ENCODE measurements around the gene XIRP2.
"Not testable (repeated sequence)": the region's sequence is repeated elsewhere in the genome, so short reads cannot be mapped to it uniquely, and the experiment has no call there.

XIRP2 gene

DNA sequence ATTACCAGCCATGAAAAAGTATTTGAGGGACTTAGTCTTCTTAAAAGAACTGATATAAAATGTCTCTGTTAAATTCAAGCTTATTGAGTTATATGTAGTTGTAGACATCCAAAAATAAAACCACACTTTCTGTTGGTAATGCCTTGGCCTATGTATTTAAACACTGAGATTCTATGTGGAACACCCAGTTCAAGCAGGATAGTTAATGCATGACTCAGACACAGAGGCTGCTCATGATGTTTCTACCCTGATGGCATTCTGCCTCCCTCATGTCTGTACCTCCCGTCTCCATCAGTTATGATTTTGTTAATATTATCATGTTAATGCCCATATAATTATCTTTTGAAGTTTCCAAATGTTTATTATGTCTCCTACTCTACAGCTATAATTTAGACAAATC is 164.5 kb downstream of the XIRP2 start:
- no peak for DNase-seq

DNA sequence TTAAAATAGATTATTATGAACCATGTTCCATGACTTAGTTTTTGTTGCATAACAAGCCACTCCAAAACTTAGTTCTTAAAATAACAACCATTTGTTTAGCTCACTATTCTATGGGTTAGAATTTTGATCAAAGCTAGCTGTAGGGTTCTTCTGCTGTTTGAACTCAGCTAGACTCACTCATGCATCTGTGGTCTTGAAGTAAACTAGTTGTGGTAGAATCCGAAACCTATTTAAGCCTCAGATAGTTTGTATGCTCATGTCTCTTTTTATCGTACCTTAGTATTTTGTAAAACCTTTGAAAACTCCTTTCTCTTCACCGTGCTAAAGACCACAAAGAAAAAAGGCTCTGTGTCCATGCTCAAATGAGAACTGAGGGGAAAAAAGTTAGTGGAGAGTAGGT is 166.6 kb downstream of the XIRP2 start:
- no peak for DNase-seq

GRCh38 chr2:167057446-167057845 is 169.2 kb downstream of the XIRP2 start:
- DNase-seq = no peak

DNA sequence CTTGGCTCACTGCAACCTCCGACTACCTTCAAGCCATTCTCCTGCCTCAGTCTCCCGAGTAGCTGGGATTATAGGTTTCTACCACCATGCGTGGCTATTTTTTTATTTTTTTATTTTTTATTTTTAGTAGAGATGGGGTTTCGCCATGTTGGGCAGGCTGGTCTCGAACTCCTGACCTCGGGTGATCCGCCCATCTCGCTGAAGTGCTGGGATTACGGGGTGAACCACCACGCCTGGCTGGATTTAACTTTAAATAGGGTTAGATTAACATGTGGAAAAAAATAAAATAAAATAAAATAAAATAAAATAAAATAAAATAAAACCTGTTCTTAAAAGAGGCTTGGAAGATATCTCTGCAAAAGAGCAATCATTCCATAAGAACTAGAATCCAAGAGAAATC is 170.9 kb downstream of the XIRP2 start:
- DNase-seq = no peak

DNA sequence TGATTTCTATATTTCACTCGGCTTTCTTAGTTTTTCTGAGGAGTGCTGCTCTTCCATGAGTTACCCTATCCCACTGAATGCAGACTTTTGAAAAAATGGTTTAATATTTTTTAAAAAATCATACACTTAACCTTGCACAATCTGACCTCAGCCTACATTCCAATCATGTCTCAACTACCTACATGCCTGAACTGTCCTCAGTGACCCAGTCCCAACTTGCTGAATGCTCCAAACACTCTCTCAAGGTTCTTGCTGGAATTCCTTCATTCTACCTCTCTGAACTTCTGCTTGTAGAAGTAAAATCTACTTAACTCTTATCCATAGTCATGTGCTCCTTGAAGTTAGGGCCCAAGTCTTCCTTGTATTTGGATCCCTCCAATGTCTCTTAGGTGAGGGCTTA is 181.6 kb downstream of the XIRP2 start:
- no peak for DNase-seq

GRCh38 chr2:167075708-167076107 is 187.4 kb downstream of the XIRP2 start:
- DNase-seq = not testable (repeated sequence)

DNA sequence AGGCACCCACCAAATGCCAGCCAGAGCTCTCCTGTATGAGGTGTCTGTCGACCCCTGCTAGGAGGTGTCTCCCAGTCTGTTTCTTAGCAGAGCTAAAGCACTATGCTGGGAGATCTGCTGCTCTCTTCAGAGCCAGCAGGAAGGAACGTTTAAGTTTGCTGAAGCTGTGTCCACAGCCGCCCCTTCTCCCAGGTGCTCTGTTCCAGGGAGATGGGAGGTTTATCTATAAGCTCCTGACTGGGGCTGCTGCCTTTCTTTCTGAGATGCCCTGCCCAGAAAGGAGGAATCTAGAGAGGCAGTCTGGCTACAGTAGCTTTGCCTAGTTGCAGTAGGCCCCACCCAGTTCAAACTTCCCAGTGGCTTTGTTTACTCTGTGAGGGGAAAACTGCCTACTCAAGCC is 210.7 kb downstream of the XIRP2 start:
- not testable (repeated sequence) for DNase-seq

DNA sequence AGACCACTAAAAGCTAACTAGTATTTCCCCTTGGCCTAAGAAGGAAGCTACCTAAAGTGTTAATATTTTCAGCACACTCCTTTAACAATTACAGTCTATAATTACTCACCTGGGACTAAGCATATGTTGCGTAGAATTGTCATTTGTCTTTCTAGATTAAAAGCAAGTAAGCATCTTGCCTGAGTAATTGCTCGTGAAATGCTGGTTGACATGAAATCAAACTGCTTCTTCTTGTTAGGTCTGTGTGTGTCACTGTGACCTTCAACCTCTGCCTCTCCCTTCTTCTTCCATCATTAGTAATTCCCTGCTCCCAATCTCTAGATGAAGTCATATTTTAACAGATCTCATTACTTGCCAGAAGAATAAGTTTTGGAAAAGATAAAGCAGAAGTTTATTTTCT is 212.2 kb downstream of the XIRP2 start:
- DNase-seq = no peak

GRCh38 chr2:167103028-167103756 is 214.9 kb downstream of the XIRP2 start:
- no peak for DNase-seq

DNA sequence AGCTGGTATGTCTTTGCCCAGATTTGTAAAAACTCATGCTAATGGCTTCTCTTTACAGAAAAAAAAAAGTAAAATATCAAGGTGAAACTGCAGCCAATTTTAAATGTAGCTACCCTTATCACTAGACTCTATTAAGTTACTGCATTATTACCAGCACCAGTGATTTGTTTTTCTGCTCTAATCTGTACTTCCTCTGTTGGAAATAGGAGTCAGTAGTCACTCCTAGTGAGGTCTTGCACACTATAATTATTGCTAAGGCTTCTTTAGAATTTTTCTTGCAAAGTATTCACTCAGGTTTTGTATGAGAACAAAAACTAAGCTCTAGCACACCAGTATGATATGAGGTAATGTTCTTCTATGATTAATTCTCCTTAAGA is 215.5 kb downstream of the XIRP2 start:
- no peak for DNase-seq

GRCh38 chr2:167104691-167105090 is 216.4 kb downstream of the XIRP2 start:
- no peak for DNase-seq

DNA sequence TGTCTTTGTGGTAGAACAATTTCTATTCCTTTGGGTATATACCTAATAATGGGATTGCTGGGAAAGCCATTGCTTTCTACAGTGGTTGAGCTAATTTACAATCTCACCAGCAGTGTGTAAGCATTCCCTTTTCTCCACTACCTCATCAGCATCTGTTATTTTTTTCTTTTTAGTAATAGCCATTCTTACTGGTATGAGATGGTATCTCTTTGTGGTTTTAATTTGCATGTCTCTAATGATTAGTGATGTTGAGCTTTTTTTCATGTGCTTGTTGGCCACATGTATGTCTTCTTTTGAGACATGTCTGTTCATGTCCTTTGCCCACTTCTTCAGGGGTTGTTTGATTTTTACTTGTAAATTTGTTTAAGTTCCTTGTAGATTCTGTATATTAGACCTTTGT is 221.4 kb downstream of the XIRP2 start:
- DNase-seq = not testable (repeated sequence)

DNA sequence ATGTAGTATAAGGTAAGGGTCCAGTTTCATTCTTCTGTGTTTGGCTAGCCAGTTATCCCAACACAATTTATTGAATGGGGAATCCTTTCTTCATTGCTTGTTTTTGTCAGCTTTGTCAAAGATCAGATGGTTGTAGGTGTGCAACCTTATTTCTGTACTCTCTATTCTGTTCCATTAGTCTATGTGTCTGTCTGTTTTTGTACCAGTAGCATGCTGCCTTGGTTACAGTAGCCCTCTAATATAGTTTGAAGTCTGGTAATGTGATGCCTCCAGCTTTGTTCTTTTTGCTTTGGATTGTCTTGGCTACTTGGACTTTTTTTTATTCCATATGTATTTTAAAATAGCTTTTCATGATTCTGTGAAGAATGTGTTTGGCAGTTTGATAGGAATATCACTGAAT is 222.1 kb downstream of the XIRP2 start:
- DNase-seq = no peak

- no peak for DNase-seq
Measured at GRCh38 chr2:167114018-167114417, 225.7 kb downstream of the XIRP2 start.

DNA sequence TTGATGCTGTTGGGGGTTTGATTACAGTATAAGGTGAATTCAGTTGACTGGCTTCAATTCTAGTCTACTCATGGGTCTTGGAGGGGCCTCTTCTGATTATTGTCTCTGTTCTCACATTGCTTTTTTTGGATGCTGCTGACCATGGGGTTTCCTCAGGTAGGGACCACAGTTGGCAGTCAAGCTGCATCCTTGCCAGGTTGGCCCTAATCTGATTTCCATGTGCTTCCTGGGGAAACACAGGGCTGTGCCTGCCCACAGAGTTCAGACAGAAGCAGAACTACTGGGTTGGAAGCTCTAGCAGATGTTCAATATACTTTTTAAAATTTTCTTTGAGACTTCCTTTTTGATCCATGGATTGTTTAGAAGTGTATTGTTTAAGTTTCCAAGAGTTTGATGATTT is 227.3 kb downstream of the XIRP2 start:
- no peak for DNase-seq

DNA sequence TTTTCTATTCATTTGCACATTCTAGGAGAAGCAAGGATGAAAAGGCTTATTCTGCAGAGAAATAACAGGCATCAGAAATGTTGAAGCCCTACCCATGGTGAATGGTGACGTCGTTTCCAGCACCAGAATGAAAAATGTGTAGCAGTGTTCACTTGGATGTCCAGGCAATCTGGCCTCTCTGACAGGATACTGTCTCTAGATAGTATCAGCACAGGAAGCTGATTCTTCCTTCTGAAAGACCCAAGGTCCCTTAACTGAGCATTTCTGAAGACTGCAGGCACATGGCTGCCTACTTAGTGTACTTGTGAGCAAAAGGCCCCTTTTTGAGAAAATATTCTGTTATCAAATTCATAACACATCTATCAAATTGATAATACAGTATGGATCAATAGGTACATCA is 234.1 kb downstream of the XIRP2 start:
- no peak for DNase-seq

DNA sequence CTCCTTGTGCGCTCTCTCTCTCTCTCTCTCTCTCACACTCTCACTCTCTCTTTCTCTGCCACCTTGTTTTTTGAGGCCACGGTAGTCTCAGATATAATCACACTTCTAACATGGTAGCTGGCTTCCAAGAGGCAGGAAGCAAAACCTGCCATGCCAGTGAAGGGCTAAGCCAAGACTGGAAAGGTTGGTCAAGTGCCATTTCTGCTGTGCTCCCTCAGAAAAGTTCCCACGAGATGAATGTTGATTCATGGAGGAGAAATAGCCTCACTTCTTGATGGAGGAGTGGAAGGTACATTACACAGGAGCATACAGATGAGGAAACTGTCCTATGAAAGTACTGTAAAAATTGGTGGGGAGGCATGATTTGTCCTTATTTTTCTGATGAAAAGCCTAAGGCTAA is 237.9 kb downstream of the XIRP2 start:
- no peak for DNase-seq

GRCh38 chr2:167127135-167127534 is 238.9 kb downstream of the XIRP2 start:
- DNase-seq = no peak

- DNase-seq = no peak
Measured at GRCh38 chr2:167128130-167128529, 239.8 kb downstream of the XIRP2 start.

DNA sequence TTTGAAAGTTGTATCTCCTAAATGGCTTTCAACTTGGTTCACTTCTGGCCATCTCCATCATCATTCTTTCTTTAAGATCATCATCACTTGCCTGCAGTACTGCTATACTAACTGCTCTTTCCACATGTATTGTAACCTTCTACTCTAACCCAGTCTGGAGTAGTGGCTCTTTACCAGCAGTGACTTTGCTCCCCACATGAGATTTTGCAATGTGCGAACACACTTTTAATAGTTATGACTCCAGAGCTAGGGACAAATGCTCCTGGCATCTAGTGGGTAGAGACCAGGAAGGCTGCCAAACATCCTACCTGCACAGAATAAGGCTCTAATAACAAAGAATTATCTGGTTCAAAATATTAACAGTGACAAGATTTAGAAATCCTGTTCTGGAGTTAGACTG is 243.8 kb downstream of the XIRP2 start:
- no peak for DNase-seq

GRCh38 chr2:167132906-167133555 is 244.8 kb downstream of the XIRP2 start:
- no peak for DNase-seq

DNA sequence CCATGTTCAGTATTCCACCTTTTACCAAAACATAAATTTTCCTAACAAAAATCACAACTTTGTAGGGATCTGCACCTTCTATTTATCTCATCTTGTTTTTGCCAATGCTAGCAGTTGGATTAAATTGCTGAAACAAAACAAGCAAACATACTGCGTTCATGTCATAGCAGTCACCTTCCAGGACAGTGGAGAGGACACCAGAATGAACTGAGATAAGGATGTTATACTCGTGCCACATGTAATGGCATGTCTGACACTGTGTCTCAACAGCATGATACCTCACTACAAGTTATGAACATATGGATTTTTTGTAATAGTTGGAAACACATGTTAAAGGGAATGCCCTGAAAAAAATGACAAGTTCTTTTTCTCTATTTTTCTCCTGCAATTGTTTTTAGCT is 245.3 kb downstream of the XIRP2 start:
- no peak for DNase-seq

DNA sequence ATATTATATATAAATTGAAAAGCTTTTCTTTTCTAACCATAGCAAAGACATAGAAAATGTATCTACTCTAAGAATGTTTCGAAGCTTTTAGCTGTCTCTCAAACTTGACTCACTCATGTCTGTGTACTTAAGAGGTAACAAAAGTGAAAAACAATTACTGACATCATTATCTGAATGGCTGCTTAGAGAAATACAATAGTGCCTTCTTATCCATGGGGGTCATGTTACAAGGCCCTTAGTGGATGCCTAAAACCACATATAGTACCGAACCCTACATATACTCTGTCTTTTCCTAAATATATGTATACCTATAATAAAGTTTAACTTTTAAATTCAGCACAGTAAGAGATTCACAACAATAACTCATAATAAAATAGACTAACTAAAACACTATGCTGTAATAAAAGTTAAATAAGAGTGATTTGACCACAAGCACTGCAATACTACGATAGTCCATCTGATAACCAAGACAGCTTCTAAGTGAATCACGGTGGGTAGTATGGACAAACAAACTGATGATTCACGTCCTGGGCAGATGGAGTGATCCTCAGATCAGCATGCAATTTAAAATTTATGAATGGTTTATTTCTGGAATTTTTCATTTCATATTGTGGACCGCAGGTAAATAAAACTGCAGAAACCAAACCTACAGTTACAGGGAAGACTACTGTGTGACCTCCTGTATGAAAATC is 246.2 kb downstream of the XIRP2 start:
- no peak for DNase-seq

- DNase-seq = no peak
Measured at GRCh38 chr2:167135706-167136105, 247.4 kb downstream of the XIRP2 start.
